T-helper 1 cell treated with Interleukin-12 subunit alpha and Interleukin-12 subunit beta and Interleukin-4 antibody, amounts not matched to agents 30 μg/mL and 1 μg/mL, for 36 hours (primary cell): Measurements from ENCODE around the gene STK10.

Experiments used
- H3K27ac Mint-ChIP-seq: one replicate; pipeline ENCODE4 v1.8.0; 2021; ENCODE audit warnings: mild to moderate bottlenecking, mixed read lengths
- H3K27me3 Mint-ChIP-seq: one replicate; pipeline ENCODE4 v1.8.0; 2021; ENCODE audit warnings: low read depth, mixed read lengths
- H3K36me3 Mint-ChIP-seq: one replicate; pipeline ENCODE4 v1.8.0; 2021; ENCODE audit warnings: low read depth, mixed read lengths
- H3K4me1 Mint-ChIP-seq: one replicate; pipeline ENCODE4 v1.8.0; 2021; ENCODE audit warnings: low read depth, mixed read lengths
- H3K4me3 Mint-ChIP-seq: one replicate; pipeline ENCODE4 v1.8.0; 2021; ENCODE audit warnings: mild to moderate bottlenecking, moderate library complexity, mixed read lengths
- H3K9me3 Mint-ChIP-seq: one replicate; pipeline ENCODE4 v1.8.0; 2021; ENCODE audit warnings: mixed read lengths

Gene STK10

DNA sequence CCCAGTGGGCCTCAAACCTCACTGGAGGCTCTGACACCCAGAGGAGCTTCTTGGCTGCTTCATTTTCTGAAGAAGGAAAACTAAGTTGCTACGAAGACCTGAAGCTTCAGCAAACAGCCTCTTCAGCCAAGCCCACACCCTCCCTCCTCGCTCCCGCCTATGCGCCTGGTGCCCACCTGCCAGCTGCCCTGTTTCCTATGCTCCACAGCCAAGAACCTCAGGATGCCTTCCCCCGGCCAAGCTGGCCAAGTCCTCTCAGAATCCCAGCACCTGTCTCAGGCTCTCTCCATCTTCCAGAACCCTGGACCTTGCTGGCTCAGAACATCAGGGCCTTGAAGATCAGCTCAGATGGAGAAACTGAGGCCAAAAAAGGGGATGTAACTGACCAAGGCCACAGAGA lies 60.4 kb downstream of the STK10 start:
- no peak overlapping the region for H3K4me3 Mint-ChIP-seq
- H3K9me3 Mint-ChIP-seq = no peaks in the 10 kb centered on the region
- H3K27me3 Mint-ChIP-seq = no peaks in the 10 kb centered on the region
- H3K27ac Mint-ChIP-seq = no peak overlapping the region
- H3K4me1 Mint-ChIP-seq = peaks cover 25% of the 10 kb centered on the region
- H3K36me3 Mint-ChIP-seq = peaks cover 42% of the 10 kb centered on the region

- H3K27ac Mint-ChIP-seq = no peak overlapping the region
- peaks cover 32% of the 10 kb centered on the region for H3K36me3 Mint-ChIP-seq
- no peaks in the 10 kb centered on the region for H3K27me3 Mint-ChIP-seq
- peaks cover 19% of the 10 kb centered on the region for H3K4me1 Mint-ChIP-seq
- no peak overlapping the region for H3K4me3 Mint-ChIP-seq
- no peaks in the 10 kb centered on the region for H3K9me3 Mint-ChIP-seq
These were observed 64.7 kb downstream of the STK10 start for GRCh38 chr5:172123269-172123692.

DNA sequence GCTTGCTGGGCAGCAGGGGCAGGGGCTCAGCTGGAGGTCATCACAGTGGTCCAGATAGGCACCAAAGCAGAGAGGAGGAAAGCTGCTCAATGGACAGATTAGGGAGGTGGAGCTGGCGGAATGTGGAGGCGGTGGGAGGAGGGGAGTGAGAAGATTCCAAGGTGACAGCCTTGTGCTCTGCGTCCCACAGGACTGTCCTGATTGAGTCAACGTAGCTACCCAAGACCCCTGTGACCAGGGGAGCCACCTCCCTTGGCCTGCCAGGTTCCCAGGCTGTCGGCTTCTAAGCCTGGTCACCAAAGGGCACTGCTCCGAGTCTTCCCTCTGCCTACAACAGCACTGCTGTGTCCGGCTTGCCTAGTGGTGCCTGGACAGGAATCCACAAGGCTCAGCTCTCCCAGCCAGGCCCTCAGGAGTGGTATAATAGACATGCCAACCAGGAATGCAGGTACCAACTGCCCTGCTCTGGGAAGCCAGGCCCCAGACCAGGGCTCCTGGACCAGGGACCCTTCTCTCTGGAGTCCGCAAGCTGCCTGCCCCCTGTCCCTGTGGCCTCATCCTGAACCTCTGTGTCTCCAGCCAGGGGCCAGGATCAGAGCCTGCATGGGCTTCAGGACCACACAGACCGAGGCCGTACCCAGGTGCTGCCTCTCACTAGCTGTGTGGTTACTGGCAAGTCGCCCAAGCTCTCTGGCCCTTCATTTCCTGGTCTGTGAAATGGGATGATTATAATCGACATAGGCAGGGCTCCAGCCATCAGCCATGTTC lies 67.9 kb downstream of the STK10 start:
- Mint-ChIP-seq H3K27ac (no peak overlapping the region), H3K4me1 (peaks cover 34% of the 10 kb centered on the region), H3K4me3 (no peak overlapping the region), H3K36me3 (peaks cover 30% of the 10 kb centered on the region), H3K27me3 (no peaks in the 10 kb centered on the region), H3K9me3 (no peaks in the 10 kb centered on the region)

GRCh38 chr5:172118891-172119290 lies 69.1 kb downstream of the STK10 start:
- Mint-ChIP-seq H3K4me1 (peaks cover 36% of the 10 kb centered on the region), H3K36me3 (peaks cover 31% of the 10 kb centered on the region)

GRCh38 chr5:172117977-172118701 lies 69.9 kb downstream of the STK10 start:
- H3K27ac Mint-ChIP-seq = peak overlapping the region; percentile 70
- H3K36me3 Mint-ChIP-seq = peaks cover 36% of the 10 kb centered on the region
- no peaks in the 10 kb centered on the region for H3K27me3 Mint-ChIP-seq
- H3K9me3 Mint-ChIP-seq = no peaks in the 10 kb centered on the region
- peaks cover 42% of the 10 kb centered on the region for H3K4me1 Mint-ChIP-seq
- no peak overlapping the region for H3K4me3 Mint-ChIP-seq

More at GRCh38 chr5:172118891-172119290, 69.1 kb downstream of the STK10 start:
- H3K27me3 Mint-ChIP-seq = no peaks in the 10 kb centered on the region
- no peak overlapping the region for H3K27ac Mint-ChIP-seq
- no peak overlapping the region for H3K4me3 Mint-ChIP-seq
- no peaks in the 10 kb centered on the region for H3K9me3 Mint-ChIP-seq

GRCh38 chr5:172115541-172115982 lies 72.5 kb downstream of the STK10 start:
- H3K4me3 Mint-ChIP-seq = peak overlapping the region; percentile 83
- peak overlapping the region; percentile 95 for H3K27ac Mint-ChIP-seq
- H3K27me3 Mint-ChIP-seq = no peaks in the 10 kb centered on the region
- H3K36me3 Mint-ChIP-seq = peaks cover 44% of the 10 kb centered on the region
- H3K9me3 Mint-ChIP-seq = no peaks in the 10 kb centered on the region
- H3K4me1 Mint-ChIP-seq = peaks cover 57% of the 10 kb centered on the region

GRCh38 chr5:172114875-172115422 lies 73.1 kb downstream of the STK10 start:
- Mint-ChIP-seq H3K4me1 (peaks cover 61% of the 10 kb centered on the region), H3K27me3 (no peaks in the 10 kb centered on the region), H3K4me3 (peak overlapping the region; percentile 83), H3K27ac (peak overlapping the region; percentile 95), H3K9me3 (no peaks in the 10 kb centered on the region), H3K36me3 (peaks cover 45% of the 10 kb centered on the region)

GRCh38 chr5:172113036-172113435 lies 75.0 kb downstream of the STK10 start:
- peak overlapping the region; percentile 95 for H3K27ac Mint-ChIP-seq
- no peaks in the 10 kb centered on the region for H3K9me3 Mint-ChIP-seq
- H3K4me1 Mint-ChIP-seq = peaks cover 64% of the 10 kb centered on the region

GRCh38 chr5:172111852-172112225 lies 76.2 kb downstream of the STK10 start:
- Mint-ChIP-seq H3K27ac (peak overlapping the region; percentile 67), H3K4me1 (peaks cover 67% of the 10 kb centered on the region), H3K27me3 (no peaks in the 10 kb centered on the region), H3K9me3 (no peaks in the 10 kb centered on the region), H3K36me3 (peaks cover 49% of the 10 kb centered on the region), H3K4me3 (peak overlapping the region; percentile 60)

More at GRCh38 chr5:172113036-172113435, 75.0 kb downstream of the STK10 start:
- Mint-ChIP-seq H3K36me3 (peaks cover 48% of the 10 kb centered on the region), H3K27me3 (no peaks in the 10 kb centered on the region), H3K4me3 (peak overlapping the region; percentile 76)

DNA sequence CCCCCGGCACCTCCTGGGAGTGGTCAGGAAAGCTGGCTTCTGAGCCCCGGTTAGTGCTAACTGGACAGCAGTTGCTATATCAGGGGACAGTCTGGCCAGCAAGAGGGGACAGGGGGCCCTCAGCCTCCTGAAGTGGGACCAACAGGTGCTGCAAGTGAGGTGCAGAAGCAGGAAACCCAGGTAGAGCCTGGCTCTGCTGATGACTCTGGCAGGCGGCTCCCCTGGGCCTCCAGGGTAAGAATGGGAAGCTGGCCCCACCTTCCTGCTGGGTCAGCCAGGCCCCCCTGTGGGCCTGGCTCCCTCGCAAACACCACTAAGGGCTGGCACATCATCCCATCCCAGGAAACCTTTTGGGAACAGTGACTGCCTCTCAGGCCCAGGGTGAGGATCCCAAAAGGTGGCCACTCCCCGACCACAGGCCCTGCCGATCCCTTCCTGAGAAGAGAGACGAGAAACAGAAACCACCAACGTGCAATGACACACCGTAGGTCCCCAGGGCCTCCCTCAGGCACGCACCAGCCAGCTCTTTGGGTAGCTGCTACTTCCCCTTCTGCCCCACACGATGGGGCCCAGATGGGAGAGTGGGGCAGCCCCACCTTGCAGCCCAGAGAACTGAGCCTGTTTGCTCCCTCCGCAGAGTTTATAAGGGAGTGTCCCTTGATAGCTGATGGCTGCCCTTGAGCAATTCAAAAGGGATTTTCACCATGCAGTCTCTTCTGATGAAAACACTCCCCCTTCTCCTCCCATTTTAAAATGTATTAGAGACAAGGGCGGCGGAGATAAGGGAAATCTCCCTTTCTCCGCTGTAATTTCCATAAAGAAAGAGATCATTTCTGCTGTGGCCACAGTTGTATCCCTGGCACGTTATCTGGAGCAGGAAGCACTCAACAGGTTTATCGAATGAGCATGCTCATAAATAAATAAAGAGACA lies 76.8 kb downstream of the STK10 start:
- Mint-ChIP-seq H3K4me1 (peaks cover 65% of the 10 kb centered on the region), H3K9me3 (no peaks in the 10 kb centered on the region), H3K27me3 (no peaks in the 10 kb centered on the region), H3K27ac (peak overlapping the region; percentile 67), H3K4me3 (peak overlapping the region; percentile 60), H3K36me3 (peaks cover 48% of the 10 kb centered on the region)

DNA sequence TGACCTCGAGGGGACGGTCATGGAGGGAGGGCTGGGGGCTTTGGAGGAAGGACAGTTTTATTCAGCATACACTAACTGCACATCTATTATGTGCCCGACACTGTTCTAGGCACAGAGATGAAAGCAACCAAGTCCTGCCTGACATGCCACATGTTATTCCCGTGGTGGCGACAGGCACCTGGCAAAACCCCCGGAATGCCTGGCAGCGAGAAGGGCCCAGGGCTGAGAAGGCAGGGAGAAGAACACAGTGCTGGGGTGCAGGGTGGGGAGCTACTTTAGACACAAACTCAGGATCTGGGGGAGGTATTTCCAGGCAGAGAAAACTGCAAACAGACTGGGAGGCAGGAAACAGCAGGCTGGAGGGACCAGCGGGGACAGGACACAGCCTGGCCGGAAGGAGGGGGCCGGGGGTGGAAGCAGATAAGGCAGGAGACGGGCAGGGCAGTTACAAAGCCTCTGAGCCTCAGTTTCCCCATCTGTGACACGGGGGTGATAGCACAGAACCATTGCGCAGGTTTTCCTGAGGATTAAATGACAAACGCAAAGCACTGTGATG lies 77.7 kb downstream of the STK10 start:
- H3K4me1 Mint-ChIP-seq = peaks cover 59% of the 10 kb centered on the region
- no peaks in the 10 kb centered on the region for H3K27me3 Mint-ChIP-seq
- H3K36me3 Mint-ChIP-seq = peaks cover 47% of the 10 kb centered on the region
- H3K4me3 Mint-ChIP-seq = peak overlapping the region; percentile 10
- H3K27ac Mint-ChIP-seq = peak overlapping the region; percentile 73
- H3K9me3 Mint-ChIP-seq = no peaks in the 10 kb centered on the region

DNA sequence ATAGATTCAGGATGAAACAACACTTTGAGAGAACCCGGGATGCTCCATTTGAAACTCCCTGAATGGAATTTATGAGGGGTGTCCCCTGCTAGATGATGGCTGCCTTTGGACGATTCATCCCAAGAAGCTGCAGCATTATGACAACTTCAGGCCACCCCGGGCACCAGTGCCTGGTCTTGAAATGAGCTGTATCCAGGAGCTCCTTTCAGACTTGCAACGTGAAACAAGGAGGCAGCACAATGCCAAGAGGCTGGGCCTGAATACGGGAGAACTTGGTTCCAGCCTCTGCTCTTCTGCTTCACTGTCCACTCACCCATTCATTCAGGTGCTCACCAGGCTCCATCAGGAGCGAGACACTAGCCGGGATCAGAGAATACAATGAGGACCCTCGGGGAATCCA lies 78.3 kb downstream of the STK10 start:
- Mint-ChIP-seq H3K27ac (peak overlapping the region; percentile 73), H3K4me3 (peak overlapping the region; percentile 1), H3K9me3 (no peaks in the 10 kb centered on the region), H3K4me1 (peaks cover 53% of the 10 kb centered on the region), H3K27me3 (no peaks in the 10 kb centered on the region), H3K36me3 (peaks cover 43% of the 10 kb centered on the region)

- Mint-ChIP-seq H3K36me3 (peaks cover 31% of the 10 kb centered on the region), H3K27ac (no peak overlapping the region), H3K4me3 (no peak overlapping the region), H3K27me3 (no peaks in the 10 kb centered on the region), H3K9me3 (no peaks in the 10 kb centered on the region), H3K4me1 (peaks cover 46% of the 10 kb centered on the region)
These were observed 80.5 kb downstream of the STK10 start for GRCh38 chr5:172107571-172107970.
